ENCODE measurements around the gene INPP5J.

GRCh38 chr22:31087744-31088215 is 35.0 kb upstream of the INPP5J start:
- no peak for TF ChIP-seq CTCF (optimal IDR thresholded peaks at IDR 0.05 in 1 of 3, IDR thresholded peaks at IDR 0.05 in 1 of 3, conservative IDR thresholded peaks at IDR 0.05 in 1 of 3; ENCODE audit: extremely low read depth in 1 of 3, insufficient read depth in 2 of 3, low read length in 3 of 3)
- no peak for TF ChIP-seq EZH2 (IDR thresholded peaks at IDR 0.05; ENCODE audit: low read length)

Data from keratinocyte (primary cell).